ENCODE results near the gene IER3.

- TF ChIP-seq CTCF (IDR thresholded peaks at IDR 0.05) = no peak
- TF ChIP-seq POLR2A (IDR thresholded peaks at IDR 0.05) = no peak
- TF ChIP-seq POLR2AphosphoS5 (IDR thresholded peaks at IDR 0.05; ENCODE audit: insufficient read depth in 1 of 2, low read depth in 1 of 2) = no peak
These were observed 17.6 kb downstream of the IER3 start for GRCh38 chr6:30726506-30727413.
